ENCODE measurements around the gene STXBP1.

The STXBP1 gene

DNA sequence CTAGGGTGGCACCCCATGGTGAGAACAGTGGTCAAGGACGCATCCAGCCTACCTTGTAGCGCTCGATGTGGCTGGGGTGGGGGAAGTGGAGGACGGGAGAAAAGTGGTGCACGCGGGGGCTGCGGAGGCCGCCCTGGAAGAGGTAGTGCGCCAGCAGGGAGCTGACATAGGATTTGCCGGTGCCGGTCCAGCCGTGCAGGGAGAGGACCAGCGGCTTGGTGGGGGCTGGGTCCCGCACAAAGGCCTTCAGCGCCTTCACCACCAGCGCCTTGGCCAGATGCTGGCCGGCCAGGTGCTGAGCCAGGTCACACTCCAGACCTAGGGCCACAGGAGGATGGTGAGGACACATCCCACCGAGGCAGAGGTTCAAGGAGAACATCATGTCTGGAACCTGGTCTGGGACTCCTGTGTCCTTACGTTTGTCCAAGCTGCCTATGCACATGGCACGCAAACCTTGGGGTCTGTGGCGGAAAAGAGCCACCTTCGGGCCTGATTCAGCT is 122.2 kb downstream of the STXBP1 start:
- peak overlapping the region; percentile 76 for H3K4me3 ChIP-seq (ENCODE audit: low read depth, low read length)
- no peak for DNase-seq (ENCODE audit: low read depth)
- no peak for TF ChIP-seq CTCF (conservative IDR thresholded peaks at IDR 0.05; ENCODE audit: low read depth, low read length)

DNA sequence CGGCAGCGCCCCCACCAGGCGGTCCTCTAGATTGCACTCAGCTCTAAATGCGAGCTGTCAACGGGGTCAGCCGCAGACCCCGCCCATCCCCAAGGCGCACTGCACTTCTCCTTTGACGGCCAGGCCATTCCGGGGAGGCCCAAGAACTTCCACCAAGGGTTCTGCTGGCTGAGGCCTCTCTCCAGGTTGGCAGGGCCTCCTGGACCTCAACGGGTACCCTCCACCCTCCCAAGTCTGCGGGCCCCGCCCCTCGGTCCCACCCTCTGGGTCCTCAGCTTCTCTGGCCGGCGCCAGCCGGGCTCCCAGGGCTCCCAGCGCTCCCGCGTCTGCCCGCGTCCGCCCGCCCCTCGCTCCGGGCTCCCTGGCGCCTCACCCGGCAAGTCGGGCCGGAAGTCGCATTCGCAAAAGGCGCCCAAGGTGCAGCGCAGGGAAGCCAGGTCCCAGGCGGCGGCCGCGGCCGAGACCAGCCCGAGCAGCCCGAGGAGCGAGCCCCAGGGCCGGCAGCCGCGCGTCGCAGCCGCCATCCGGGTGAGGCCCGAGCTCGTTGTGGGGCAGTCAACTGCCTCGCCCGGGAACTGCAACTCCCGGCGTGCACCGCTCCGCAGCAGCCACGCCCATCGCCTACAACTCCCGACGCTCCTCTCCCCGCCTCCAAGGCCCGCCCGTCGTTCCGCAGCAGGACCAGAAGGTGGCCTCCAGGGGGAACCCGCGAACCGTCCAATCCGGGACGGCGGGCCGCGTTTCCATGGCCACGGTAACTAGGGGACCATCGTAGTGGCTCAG is 122.9 kb downstream of the STXBP1 start, which contains the start of gene TOR2A:
TOR2A (minus strand) TSS at position 548 of the 783 bp plus-strand sequence; CDS start at position 524, 24 bp downstream.
- peak; percentile 99 for DNase-seq (ENCODE audit: low read depth)
- H3K4me3 ChIP-seq (ENCODE audit: low read depth, low read length) = peak within 1 kb of the TSS; percentile 76
- peak; percentile 95 for TF ChIP-seq CTCF (conservative IDR thresholded peaks at IDR 0.05; ENCODE audit: low read depth, low read length)

DNA sequence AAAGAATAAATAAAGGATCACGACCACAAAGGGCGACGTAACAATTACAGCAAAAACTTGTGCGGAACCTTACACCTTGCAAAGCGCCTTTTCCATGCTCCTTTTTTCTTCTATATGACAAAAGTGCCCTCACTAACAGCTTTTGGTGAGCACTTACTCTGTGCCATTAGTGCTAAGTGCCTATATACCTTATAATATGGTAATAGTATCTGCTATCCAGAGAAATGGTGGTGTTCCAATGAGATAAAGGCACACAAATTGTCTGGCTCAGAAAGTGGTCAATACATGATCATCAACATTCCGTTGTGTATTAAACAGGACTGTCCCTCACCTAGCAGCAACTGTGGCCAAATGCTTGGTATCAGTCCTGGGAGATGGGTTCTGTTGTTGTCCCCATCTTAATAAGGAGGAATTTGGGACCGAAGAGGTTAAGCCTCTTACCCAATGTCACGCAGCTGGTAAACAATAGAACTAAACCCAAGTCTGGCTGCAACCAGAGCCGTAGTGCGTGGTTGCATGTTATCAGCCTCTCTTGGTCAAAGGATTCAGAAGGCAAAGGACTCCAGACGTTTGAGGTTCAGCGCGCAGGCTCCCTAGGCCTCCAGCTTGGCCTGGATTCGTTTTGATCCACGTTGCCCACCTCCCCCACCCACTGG is 123.6 kb downstream of the STXBP1 start:
- no peak for TF ChIP-seq CTCF (conservative IDR thresholded peaks at IDR 0.05; ENCODE audit: low read depth, low read length)
- no peak overlapping the region for H3K4me3 ChIP-seq (ENCODE audit: low read depth, low read length)
- no peak for DNase-seq (ENCODE audit: low read depth)

GRCh38 chr9:127738666-127739065 is 126.6 kb downstream of the STXBP1 start:
- no peak for TF ChIP-seq CTCF (conservative IDR thresholded peaks at IDR 0.05; ENCODE audit: low read depth, low read length)
- no peak overlapping the region for H3K4me3 ChIP-seq (ENCODE audit: low read depth, low read length)
- no peak for DNase-seq (ENCODE audit: low read depth)

DNA sequence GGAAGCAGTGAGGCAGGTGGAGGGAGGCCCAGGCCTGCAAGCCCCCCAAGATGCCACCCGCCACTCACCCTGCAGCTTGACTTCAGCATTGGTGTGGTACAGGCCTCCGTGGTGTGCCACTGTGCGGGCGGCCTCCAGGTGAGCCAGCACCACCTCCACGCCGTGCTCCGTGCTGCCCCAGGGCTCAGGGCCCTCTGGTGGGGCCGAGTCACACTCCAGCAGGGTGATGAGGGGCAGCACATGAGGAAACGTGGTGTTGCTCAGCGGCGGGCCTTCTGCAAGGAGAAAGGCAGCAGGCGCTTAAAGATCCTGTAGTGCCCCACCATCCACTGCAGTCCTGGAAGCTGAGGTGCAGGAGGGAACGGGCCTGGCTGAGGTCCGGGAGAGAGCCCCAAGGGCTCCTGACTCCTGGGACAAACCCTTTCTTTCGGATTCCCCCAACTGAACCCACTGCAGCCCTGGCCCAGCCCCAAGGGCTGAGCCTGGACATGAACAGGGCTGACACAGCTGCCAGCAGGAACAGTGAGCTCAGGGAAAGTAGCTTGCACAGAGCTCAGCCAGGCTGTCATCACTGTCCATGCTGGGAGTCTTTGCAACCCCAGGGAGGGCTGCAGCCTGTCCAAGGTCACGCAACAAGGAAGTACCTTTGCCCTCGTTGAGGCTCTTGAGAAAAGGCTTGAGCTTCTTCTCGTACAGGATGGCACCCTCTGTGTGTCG is 127.7 kb downstream of the STXBP1 start:
- H3K4me3 ChIP-seq (ENCODE audit: low read depth, low read length) = no peak overlapping the region
- peak; percentile 63 for DNase-seq (ENCODE audit: low read depth)
- no peak for TF ChIP-seq CTCF (conservative IDR thresholded peaks at IDR 0.05; ENCODE audit: low read depth, low read length)

GRCh38 chr9:127741831-127742434 is 129.9 kb downstream of the STXBP1 start:
- no peak for DNase-seq (ENCODE audit: low read depth)
- no peak overlapping the region for H3K4me3 ChIP-seq (ENCODE audit: low read depth, low read length)
- TF ChIP-seq CTCF (conservative IDR thresholded peaks at IDR 0.05; ENCODE audit: low read depth, low read length) = no peak
